GM04503 (cell line): ENCODE measurements around the gene KRTAP12-1.
"Not testable (repeated sequence)": the region's sequence is repeated elsewhere in the genome, so short reads cannot be mapped to it uniquely, and the experiment has no call there.

Source experiments
- DNase-seq: peaks from one replicate; pipeline ENCODE4 v3.0.0-alpha.2; 2012; ENCODE audit warnings: low read depth

Gene KRTAP12-1

DNA sequence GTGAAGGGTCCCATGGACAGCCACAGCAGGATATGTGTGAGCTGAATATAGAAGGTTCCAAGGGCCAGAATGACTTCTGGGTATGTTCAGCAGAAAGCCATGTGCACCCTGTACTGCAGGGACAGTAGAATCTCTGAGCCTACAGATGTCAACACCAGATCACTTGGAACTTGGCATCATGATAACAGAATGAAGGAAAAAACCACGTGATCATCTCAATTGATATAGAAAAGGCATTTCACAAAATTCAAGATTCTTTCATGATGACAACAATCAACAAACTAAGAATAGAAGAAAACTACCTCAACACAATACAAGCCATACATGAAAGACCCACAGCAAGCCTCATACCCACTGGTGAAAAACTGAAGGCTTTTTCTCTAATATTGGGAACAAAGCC lies 14.4 kb downstream of the KRTAP12-1 start:
- DNase-seq, result no peak

DNA sequence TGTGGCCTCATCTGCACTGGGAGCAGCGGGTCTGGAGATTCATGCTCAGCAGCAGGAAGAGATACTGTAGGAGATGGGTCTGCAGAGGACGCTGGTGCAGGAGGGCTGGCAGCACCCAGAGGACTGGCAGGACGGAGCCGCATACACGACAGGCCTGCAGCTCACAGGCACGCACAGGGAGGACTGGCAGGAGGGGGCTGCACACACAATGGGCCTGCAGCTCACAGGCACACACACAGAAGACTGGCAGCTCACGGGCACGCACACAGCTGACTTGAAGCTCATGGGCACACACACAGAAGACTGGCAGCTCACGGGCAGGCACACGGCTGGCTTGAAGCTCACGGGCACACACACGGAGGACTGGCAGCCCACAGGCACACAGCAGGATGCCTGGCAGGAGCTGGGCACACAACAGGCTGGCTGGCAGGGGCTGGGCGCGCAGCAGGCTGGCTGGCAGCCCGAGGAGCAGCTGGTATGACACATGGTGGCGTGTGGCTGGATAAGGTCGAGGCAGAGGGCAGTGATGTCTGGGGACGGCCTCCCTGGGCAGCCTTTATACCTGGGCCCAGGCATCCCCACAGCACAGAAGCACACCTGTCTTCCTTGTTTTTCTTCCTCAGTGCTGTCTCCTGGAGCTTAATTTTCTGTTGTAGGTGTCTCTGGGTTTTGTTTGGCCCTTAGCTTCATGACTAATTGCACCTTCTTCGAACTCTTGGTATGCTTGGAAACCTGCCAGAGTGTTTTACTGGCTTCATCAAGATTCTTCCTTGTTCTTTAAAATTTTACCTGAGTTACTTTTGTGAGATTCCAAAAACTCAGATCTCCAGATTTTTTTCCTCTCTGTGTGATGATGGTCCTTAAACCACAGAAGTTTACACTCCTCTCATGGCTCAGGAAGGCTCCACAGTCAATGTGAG lies 15.3 kb downstream of the KRTAP12-1 start, which contains the start of gene KRTAP12-2:
Gene KRTAP12-2, minus strand, starts transcription at position 527 of the 920 bp plus-strand sequence. Its CDS starts 41 bp downstream, at position 486.
- DNase-seq, result no peak

DNA sequence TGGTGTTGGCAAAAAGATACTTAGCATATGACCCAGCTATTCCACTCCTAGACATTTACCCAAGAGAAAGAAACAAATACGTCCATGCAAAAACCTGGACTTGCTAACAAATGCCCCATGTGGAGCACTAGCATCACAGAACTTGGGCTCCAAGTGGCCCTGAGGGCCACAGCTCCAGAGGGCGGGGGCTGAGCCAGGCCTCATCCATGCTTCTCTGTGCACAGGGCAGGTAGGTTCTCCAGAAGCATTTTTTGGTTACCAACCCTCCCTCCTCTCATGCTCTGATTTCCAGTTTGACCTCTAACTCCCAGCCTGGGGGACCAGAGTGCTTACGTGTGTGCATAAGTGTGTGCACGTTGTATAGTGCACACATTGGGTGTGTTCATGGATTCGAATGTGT lies 17.3 kb downstream of the KRTAP12-1 start:
- no peak for DNase-seq

DNA sequence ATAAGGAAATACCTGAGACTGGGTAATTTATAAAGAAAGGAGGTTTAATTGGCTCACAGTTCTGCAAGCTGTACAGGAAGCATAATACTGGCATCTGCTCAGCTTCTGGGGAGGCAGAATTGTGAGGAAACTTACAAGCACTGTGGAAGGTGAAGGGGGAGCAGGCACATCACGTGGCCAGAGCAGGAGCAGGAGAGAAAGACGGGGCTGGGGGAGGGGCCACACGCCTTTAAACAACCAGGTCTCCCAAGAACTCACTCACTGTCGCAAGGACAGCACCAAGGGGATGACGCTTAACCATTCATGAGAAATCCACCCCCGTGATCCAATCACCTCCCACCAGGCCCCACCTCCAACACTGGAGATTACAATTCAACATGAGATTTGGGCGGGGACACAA lies 20.4 kb downstream of the KRTAP12-1 start:
- not testable (repeated sequence) for DNase-seq

DNA sequence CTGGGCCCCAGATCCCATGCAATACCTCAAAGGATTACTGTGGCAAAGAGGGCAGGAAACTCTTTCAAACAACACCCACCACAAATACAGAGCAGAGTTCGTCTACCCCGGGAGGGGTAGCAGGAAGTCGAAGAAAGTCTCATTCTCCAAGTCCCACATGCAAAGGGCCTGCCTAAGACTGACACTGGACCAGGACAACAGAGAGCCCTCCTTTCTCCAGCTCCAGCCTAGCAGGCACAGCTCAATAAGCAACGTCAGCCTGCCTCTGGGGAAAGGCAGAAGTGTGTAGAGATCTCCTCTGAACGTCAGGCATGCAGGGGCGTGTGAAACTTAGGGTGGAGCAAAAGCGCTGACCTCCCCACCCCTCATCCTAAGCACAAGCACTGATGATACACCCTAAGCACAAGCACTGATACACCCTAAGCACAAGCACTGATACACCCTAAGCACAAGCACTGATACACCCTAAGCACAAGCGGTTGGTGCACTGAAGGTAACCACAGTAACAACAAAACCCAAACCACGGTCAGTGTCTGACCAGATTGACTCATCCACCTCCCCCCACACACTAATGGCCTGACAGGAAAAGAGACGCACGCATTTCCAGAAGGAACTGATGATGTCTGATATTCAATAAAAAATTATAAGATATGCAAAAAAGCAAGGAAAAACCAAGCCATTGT lies 22.9 kb downstream of the KRTAP12-1 start:
- no peak for DNase-seq

DNA sequence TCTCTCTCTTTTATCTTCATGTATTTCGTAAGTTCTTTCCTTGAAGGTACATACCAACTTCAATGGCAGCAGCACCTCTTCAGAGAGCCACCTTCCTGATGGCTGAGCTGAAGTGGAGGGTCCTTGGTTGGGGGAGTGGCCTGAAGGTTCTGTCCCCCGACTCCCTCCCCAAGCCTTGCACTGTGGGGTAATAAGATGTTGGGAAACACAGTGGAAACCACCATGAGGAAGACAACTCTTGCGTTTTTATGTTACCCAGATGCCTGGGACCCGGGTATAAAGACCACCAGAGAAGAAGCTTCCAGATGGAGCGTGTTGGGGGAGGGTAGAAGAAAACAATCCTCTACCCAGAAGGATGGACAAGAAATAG lies 23.4 kb downstream of the KRTAP12-1 start:
- no peak for DNase-seq

DNA sequence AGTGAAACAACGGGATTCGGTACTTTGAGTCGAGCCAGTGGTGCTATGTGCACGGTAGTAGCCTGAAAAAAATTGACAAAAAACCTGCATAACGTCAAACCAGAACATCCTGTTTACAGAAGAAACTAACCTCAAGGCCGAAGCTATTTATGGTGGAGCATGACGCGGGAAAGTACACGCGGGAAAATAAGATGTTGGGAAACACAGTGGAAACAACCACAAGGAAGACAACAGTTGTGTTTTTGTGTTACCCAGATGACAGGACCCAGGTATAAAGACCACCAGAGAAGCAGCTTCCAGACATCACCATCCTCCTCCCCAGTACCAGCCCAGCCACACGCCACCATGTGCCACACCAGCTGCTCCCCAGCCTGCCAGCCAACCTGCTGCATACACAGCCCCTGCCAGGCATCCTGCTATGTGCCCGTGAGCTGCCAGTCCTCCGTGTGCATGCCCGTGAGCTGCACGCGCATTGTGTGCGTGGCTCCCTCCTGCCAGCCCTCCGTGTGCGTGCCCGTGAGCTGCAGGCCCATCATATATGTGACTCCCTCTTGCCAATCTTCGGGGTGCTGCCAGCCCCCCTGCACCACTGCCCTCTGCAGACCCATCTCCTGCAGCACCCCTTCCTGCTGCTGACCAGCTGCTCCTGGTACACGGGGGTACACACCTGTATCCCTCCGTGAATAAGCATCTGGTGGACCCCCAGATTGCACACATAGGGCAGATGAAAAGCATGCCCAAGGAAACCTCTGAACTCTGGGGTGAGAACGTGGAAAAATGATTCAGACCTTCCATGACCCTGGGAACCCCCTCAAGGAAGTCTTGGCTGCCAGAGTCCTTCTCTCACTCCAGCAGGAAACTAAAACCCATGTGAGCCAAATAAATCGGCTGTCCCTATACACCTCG lies 24.1 kb downstream of the KRTAP12-1 start, which contains the start of gene KRTAP12-3:
Gene KRTAP12-3, plus strand, starts transcription at position 298 of the 906 bp plus-strand sequence. Its CDS starts 48 bp downstream, at position 346.
- DNase-seq, result no peak

DNA sequence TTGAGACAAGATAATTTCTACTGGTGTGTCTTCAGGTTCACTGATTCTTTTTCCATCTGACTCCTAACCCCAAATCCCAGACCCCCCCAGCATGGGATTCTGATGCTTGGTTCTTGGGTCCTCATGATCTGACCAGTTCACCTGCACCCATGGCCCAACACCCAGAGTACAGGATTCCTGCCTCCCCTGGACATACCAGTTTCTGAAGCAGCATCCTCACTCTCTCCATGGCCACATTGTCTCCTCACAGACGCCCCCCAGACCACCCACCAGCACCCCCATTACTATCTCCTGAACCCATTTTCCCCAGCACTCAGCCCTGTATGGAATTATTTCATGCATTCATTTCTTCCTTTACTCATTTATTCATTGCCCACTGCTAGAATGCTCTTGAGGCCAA lies 25.1 kb downstream of the KRTAP12-1 start:
- DNase-seq, result no peak

DNA sequence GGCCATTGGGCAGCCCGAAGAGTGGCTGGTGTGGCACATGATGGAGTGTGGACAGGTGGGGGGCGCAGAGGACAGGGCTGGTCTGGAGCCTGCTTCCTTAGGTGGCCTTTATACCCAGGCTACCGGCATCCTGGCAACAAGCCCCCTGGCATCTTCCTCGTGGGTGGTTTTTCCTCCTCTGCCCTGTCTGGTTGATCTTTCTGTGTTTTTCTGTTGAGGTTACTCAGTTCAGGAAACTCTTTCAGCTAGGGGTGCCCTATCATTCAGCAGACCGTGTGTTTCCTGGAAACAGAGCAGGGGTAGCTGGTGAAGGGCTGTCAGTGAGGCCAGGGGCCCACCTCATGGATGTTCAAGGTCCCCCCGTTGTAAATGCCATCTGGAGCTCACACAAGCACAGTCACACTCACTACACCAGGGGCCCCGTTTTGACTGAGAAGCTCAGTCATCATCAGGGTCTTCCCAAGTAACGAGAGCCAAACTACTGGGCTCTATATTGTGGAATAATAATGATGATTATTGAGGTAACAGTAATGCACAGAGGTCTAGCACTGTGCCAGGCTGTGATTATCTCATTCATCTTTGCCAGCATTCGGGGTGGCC lies 27.3 kb downstream of the KRTAP12-1 start, which contains the start of gene KRTAP12-4:
Gene KRTAP12-4, minus strand, starts transcription at position 84 of the 600 bp plus-strand sequence. Its CDS starts 45 bp downstream, at position 39.
- no peak for DNase-seq

DNA sequence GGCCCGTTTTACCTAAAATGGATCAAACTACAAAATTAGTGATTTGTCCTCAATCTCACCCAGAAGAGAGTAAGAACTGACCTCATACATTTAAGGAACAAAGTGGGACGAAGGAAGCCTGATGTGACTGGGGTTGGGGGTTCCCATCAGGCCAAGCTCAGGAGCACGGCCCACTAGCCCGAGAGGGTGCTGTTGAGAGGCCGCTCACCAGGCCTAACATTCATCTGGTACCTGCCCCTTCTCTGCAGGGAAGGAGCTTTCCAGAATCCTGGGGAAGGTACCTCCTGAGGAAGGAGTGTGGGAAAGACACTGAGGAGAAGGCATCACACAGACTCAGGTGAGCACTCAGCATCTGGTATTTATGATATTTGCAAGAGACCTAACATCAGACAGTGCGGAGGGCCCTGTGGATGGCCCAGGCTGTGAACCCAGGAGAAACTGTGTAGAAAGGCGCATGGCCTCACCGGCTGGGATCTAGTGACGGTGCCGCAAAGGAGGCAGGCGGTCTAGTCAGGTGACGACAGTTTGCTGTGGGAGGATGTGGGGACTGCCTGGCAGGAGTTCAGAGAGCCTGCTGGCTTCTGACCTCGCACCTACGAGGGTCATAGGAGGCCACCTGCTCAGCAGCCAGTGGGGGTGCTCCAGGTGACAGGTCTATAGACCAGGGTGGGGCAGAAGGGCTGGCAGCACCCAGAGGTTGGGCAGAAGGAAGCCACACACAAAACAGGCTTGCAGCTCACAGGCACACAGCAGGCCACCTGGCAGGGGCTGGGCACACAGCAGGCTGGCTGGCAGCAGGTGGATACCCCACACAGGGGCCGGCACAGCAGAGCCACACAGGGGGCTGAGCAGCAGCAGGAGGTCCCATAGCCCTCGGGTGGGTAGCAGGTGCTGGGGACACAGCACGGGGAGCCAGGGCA lies 28.0 kb downstream of the KRTAP12-1 start:
- DNase-seq, result no peak

DNA sequence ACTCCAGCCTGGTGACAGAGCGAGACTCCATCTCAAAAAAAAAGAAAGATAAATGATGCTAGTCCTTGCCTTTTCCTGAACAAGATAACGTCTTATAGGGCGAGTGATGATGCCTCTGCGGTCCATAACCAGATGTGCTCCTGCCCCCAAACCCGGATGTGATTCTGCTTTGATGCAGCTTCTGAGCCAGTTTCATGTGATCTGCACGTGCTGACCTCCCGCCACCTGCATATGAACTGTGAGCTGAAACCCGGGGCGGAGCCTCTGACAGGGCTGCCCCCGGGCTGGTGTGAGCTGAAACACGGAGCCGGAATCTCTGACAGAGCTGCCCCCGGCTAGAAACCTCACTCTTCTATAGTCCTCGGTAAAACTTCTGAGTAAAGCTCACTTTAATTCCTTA lies 28.8 kb downstream of the KRTAP12-1 start:
- no peak for DNase-seq

DNA sequence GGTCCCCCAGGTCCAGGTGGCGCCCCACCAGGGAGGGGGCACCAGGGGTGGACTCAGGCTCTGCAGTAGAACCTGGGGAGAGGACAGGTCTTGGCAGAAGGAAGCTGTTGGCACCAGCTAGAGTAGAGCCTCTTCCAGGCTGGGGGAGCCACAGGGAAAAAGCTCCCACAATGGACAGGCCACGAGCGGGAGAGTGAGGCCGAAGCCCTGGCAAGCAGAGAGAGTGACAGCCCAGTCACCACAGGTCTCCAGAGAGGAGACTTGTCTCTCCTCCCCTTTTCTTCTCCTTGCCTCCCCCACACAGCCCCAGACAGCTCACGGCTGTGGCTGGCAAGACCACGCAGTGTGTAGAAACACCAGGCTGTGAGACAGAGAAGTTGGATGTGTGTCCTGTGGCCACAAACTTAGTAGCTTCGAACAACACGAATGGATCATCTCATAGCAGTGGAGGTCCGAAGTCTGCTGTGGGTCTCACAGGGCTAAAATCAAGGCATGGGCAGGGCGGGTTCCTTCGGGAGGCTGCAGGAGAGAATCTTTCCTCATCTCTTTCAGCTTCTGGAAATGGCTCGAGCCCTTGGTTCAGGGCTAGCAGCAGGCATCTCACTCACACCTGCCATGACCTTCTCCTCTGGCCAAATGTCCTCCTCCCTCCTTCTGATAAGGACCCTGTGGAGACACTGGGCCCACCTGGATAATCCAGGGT lies 30.8 kb downstream of the KRTAP12-1 start:
- DNase-seq, result no peak

DNA sequence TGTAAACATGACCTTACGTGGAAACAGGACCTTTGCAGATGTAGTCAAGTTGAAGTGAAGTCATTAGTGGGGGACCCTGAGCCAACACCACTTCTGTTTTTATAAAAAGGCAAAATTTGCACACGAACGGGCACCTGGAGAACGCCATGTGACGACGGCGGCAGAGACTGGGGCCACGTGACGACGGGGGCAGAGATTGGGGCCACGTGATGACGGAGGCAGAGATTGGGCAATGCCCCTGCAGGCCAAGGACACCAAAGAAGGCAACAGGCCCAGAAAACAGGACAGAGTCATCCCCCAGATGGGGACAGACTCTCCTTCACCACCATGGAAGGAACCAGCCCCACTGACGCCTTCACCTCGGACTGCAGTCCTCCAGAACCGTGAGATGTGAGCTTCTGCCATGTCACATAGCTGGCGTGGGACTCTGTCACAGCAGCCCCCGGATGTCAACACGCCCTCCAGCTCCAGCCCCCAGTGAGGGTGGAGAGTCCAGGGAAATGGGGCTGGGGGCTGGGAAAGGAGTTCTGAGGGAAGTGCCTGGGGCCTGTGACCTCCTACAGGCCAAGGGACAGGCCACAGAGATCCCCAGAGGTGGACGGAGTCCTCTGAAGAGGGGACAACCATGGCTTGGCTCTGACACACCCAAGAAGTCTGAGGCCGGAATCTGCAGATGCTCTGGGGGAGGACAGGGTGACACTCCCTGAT lies 31.5 kb downstream of the KRTAP12-1 start:
- DNase-seq, result no peak

DNA sequence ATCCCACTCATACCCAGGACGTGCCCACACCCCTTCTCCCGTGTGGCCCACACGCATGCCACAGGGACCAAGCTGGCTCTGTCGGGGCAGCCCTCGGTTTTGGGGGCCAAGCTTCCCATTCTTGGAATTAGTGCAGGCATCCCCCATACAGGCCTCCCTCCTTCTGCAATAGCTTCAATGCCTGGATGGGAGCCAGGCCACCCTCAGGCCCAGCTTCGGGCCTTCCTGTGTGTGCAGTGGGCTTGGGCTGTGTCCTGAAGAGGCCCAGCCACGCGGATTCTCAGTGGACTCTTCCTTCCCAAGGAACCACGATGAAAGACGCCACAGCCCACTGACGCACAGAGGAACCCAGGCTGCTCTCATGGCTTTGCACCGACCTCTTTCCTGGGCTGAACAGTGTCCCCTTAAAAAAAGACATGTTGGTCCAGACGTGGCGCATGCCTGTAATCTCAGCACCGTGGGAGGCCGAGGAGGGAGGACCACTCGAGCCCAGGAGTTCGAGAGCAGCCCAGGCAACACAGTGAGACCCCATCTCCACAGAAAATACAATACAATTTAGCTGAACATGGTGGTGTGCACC lies 32.4 kb downstream of the KRTAP12-1 start:
- no peak for DNase-seq

DNA sequence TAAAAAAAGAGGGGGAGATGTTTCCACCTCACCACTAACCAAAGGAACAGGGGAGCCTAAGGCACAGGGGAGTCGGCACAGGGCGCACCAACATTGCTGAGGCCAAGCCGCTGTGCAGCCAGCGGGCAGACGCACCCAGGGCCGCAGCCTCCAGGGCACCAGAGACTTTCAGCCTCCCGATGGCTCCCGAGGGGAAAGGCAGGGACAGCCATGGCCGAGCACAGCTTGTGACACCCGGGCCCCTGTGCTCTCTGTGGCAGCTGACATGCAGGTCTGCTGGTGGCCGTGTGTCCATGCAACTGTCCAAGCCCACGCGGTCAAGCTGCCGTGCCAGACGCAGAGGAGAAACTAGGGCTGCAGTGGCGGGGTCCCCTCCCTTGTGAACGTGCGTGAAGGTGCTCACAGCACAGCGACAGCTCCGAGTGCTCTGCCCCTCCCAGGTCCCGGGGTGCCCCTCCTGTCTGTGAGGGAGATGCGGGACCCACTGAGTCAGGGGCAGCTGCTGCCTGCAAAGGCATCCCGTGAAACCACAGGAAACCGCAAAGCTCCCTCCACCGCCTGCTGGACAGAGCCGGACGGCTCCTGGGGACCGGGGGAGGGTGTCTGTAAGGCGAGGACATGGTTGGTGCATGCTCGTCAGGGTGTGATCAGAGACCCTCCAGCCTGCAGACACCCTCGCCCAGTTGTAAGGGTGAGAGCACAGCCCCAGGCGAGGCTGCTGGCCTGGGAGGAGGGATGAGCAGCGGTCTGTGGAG lies 33.2 kb downstream of the KRTAP12-1 start:
- no peak for DNase-seq

DNA sequence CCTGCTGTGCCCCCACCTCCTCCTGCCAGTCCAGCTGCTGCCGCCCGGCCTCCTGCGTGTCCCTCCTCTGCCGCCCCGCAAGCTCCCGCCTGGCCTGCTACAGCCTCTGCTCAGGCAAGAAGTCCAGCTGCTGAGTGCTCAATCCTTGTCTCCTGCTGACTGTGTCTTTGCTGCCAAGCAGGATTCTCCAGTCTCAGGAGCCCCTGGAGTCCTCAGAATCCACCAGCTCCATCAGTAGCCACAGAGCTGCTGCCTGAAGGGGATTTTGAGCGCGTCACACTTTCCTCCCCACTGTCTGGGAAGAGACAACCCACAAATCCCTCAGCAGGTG lies 34.8 kb downstream of the KRTAP12-1 start:
- DNase-seq, result no peak

DNA sequence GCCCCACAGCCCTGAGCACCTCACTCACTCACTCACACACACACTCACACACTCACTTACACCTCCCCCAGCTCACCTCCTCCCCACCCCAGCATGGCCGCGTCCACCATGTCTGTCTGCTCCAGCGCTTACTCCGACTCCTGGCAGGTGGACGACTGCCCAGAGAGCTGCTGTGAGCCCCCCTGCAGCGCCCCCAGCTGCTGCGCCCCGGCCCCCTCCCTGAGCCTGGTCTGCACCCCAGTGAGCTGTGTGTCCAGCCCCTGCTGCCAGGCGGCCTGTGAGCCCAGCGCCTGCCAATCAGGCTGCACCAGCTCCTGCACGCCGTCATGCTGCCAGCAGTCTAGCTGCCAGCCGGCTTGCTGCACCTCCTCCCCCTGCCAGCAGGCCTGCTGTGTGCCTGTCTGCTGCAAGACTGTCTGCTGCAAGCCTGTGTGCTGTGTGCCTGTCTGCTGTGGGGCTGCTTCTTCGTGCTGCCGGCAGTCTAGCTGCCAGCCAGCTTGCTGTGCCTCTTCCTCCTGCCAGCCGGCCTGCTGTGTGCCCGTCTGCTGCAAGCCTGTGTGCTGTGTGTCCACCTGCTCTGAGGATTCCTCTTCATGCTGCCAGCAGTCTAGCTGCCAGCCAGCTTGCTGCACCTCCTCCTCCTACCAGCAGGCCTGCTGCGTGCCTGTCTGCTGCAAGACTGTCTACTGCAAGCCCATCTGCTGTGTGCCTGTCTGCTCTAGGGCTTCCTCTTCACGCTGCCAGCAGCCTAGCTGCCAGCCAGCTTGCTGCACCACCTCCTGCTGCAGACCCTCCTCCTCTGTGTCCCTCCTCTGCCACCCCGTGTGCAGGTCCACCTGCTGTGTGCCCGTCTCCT lies 35.4 kb downstream of the KRTAP12-1 start, which contains the start of gene KRTAP10-11:
Gene KRTAP10-11, plus strand, starts transcription at position 49 of the 856 bp plus-strand sequence. Its CDS starts 45 bp downstream, at position 94.
- not testable (repeated sequence) for DNase-seq
